Hair follicular keratinocyte (primary cell): ENCODE data around the gene ERBB3. TPM values are rescaled to one million over a fixed set of nuclear protein-coding genes. Genes with fewer than 3 reads are reported as not detected.

Experiments
- total RNA-seq: library from RNA; depleted of rRNA; stranded (reverse); fragments of >200 nt; gene quantifications from 2 replicates; pipeline ENCODE4 v1.2.3, GENCODE V29; 2015

Gene ERBB3
- total RNA-seq = 6.2 and 14.0 TPM in 2 replicates

GRCh38 chr12:56079723-56080555 lies at the start of gene ERBB3:
ERBB3 (plus strand) TSS chr12:56080165; CDS start chr12:56080301, 136 bp downstream.

GRCh38 chr12:56041552-56042429 lies 38.2 kb upstream of the ERBB3 start, which contains the start of gene RPS26:
RPS26 (plus strand) TSS chr12:56041918; CDS start chr12:56042167, 249 bp downstream.

GRCh38 chr12:56104109-56104814 lies 24.3 kb downstream of the ERBB3 start, which contains the start of gene PA2G4:
PA2G4 (plus strand) TSS chr12:56104559; CDS start chr12:56104738, 179 bp downstream.

GRCh38 chr12:56116267-56117081 lies 36.5 kb downstream of the ERBB3 start, which contains the start of gene RPL41:
RPL41 (plus strand) TSS chr12:56116633.

GRCh38 chr12:56117778-56118687 lies 38.1 kb downstream of the ERBB3 start, which contains the start of gene ZC3H10:
ZC3H10 (plus strand) TSS chr12:56118266; CDS start chr12:56120563, 2,297 bp downstream.

GRCh38 chr12:56127888-56128669 lies 48.1 kb downstream of the ERBB3 start, which contains the start of gene ESYT1:
ESYT1 (plus strand) TSS chr12:56128267; CDS start chr12:56128320, 53 bp downstream.

GRCh38 chr12:56152132-56152755 lies 72.3 kb downstream of the ERBB3 start, which contains the start of gene MYL6B:
MYL6B (plus strand) TSS chr12:56152587; CDS start chr12:56153919, 1,332 bp downstream.

Other genes starting within 250 kb of the ERBB3 start
- gene MMP19, start 237.2 kb upstream of the ERBB3 start, total RNA-seq = 3.8 and 8.1 TPM in 2 replicates
- 47.9 and 67.3 TPM in 2 replicates for gene PYM1, start 152.3 kb upstream of the ERBB3 start, total RNA-seq
- gene DGKA, start 149.0 kb upstream of the ERBB3 start, total RNA-seq = 157 and 232 TPM in 2 replicates
- 1.8 and 3.4 TPM in 2 replicates for gene PMEL, start 114.1 kb upstream of the ERBB3 start, total RNA-seq
- 27.1 and 50.3 TPM in 2 replicates for gene CDK2, start 113.3 kb upstream of the ERBB3 start, total RNA-seq
- gene RAB5B, start 106.1 kb upstream of the ERBB3 start, total RNA-seq = 46.3 and 70.7 TPM in 2 replicates
- gene SUOX, start 82.9 kb upstream of the ERBB3 start, total RNA-seq = 8.3 and 11.2 TPM in 2 replicates
- gene IKZF4, start 59.1 kb upstream of the ERBB3 start, total RNA-seq = 0.94 and 2.2 TPM in 2 replicates
- gene RPS26, start 38.2 kb upstream of the ERBB3 start, total RNA-seq = 1,053 and 1,704 TPM in 2 replicates
- gene PA2G4, start 24.4 kb downstream of the ERBB3 start, total RNA-seq = 183 and 356 TPM in 2 replicates
- 4,093 and 5,143 TPM in 2 replicates for gene RPL41, start 36.5 kb downstream of the ERBB3 start, total RNA-seq
- gene ZC3H10, start 38.1 kb downstream of the ERBB3 start, total RNA-seq = 0.62 and 3.8 TPM in 2 replicates
- gene ESYT1, start 48.1 kb downstream of the ERBB3 start, total RNA-seq = 176 and 198 TPM in 2 replicates
- gene MYL6B, start 72.4 kb downstream of the ERBB3 start, total RNA-seq = 41.4 and 72.2 TPM in 2 replicates
- 1,992 and 2,124 TPM in 2 replicates for gene MYL6, start 78.2 kb downstream of the ERBB3 start, total RNA-seq
- gene SMARCC2, start 109.3 kb downstream of the ERBB3 start, total RNA-seq = 18.7 and 24.4 TPM in 2 replicates
- gene RNF41, start 141.8 kb downstream of the ERBB3 start, total RNA-seq = 37.4 and 58.7 TPM in 2 replicates
- gene NABP2, start 144.2 kb downstream of the ERBB3 start, total RNA-seq = 33.0 and 54.3 TPM in 2 replicates
- not detected in 2 replicates for gene SLC39A5, start 149.9 kb downstream of the ERBB3 start, total RNA-seq
- gene ANKRD52, start 178.2 kb downstream of the ERBB3 start, total RNA-seq = 11.9 and 14.2 TPM in 2 replicates
- 4.8 TPM in 2 replicates for gene COQ10A, start 186.8 kb downstream of the ERBB3 start, total RNA-seq
- 106 and 130 TPM in 2 replicates for gene CS, start 220.2 kb downstream of the ERBB3 start, total RNA-seq
- gene CNPY2, start 235.8 kb downstream of the ERBB3 start, total RNA-seq = 85.5 and 113 TPM in 2 replicates